Measurements from ENCODE around the gene CDC23.

GRCh38 chr5:138182808-138183207 lies 30.3 kb downstream of the CDC23 start:
- TF ChIP-seq CTCF (IDR thresholded peaks at IDR 0.05 in 4 of 5, conservative IDR thresholded peaks at IDR 0.05 in 1 of 5), result no peak
- no peak for TF ChIP-seq POLR2A (IDR thresholded peaks at IDR 0.05)
